GM19240 (cell line): ENCODE results near the gene AGAP4.
"Not testable (repeated sequence)": the region's sequence is repeated elsewhere in the genome, so short reads cannot be mapped to it uniquely, and the experiment has no call there.

ENCODE experiments used
- DNase-seq: peaks from one replicate; pipeline ENCODE4 v3.0.0; 2011; ENCODE audit warnings: low spot score; ENCODE audit not compliant: insufficient read length

Gene AGAP4

DNA sequence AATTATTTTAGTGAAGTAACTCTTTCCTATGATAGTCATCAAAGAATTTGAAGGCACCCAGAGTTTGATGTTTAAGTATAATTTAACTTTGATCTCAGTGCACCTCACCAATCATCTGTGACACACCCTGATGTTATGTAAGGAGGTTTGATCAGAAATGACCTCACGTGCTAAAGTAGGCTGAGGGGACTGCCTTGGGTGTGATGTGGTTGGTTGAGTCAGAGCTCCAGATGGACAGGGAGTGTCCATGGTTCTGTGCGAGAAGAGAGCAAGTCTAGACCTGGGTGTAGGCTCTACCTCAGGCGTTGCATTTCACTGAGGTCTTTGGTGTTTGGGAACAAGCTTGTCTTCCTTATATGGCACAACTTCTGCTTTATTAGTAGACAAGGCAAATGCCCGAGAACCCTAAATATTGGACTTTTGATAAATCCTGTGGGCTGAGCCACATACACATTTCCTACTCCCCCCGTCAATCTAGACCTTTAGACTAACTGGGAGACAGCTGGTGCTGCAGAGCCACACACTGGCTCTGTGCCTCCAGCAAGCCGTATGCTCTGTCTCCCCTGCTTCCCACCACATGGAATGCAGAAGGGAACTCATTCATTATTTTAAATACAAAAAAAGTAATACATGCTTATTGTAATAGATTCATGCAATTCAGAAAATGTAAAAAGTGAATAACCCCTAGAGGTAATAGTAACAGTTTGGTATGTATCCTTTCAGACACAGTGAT is 56.4 kb downstream of the AGAP4 start:
- DNase-seq, result not testable (repeated sequence)

GRCh38 chr10:45789991-45790390 is 57.3 kb downstream of the AGAP4 start:
- DNase-seq, result not testable (repeated sequence)

DNA sequence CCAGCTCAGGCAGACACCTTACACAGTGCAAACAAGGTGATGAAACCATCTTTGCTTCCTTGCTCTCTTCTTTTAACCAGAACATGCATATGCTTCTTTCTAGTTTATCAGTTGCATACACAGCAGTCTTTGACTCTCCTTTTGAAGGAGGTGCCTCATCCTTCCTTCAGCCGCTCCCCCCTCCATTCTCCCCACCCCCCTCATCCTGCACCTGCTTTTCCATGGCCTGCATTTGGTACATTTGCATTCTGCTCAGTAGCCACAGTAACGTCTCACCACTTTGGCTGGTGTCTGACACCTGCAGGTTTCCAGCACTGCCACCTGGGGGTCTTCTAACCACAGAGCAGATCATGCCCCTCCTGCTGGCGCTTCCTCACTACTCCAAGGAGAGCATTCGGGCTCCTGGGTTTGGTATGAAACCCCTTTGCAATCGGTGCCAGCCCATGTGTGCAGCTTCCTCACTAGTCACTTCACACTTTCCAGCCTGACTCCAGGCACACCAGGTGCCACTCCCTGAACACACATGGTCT is 60.0 kb downstream of the AGAP4 start:
- not testable (repeated sequence) for DNase-seq

GRCh38 chr10:45786217-45786616 is 61.1 kb downstream of the AGAP4 start:
- not testable (repeated sequence) for DNase-seq
